Amniotic stem cell (primary cell): ENCODE results near the gene EDDM13.
"Not testable (repeated sequence)": the region's sequence is repeated elsewhere in the genome, so short reads cannot be mapped to it uniquely, and the experiment has no call there.

Experiments used
- DNase-seq: peaks from one replicate; lab custom pipeline; 2025; lab: John Stamatoyannopoulos, UW

Gene EDDM13

DNA sequence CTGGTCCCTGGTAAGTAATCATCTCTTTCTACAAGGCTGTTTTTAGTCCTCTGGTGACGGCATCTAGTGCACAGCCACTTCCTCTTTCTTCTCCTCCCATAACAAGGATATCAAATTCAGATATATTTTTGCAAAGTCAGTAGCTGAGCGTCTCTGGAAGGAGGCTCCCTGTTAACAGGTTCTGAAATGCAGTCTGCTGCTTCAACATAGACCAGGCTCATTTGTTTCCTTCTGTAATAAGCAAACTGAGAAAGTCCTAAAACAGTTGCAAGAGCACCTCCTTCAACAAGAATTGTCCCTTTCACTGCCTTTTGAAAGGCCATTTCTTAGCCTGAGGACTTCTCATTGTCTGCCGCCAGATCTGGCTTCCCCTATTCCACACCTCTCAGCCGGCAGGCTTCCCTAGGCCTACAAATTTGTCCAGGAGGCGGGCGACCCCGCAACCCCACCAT lies 49.5 kb downstream of the EDDM13 start:
- no peak for DNase-seq

DNA sequence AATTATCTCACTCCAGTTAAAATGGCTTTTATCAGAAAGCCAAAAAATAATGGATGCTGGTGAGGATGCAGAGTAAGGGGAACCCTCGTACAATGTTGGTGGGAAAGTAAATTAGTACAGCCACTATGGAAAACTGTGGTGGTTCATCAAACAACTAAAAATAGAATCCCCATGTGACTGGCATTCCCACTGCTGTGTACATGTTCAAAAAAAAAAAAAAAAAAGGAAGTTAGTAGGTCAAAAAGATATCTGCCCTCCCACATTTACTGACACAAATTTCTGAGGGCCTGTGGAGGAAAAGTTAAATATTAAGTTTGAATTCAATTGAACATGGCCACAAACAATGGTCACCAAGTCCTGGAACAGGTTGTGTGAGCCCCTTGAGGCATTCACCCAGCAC lies 51.9 kb downstream of the EDDM13 start:
- DNase-seq = no peak

DNA sequence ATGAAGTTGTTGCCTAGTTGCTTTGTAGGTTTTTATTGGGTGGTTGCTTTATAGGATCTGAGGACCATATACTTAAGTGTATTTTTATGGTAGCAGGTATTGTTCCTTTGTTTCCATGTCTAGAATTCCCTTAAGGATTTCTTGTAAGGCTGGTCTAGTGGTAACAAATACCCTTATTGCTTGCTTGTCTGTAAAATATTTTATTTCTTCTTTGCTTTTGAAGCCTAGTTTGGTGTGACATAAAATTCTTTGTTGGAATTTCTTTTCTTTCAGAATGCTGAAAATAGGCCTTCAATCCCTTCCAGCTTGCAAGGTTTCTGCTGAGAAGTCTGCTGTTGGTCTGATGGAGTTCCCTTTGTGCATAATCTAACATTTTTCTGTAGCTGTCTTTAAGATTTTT lies 60.1 kb downstream of the EDDM13 start:
- DNase-seq = no peak

DNA sequence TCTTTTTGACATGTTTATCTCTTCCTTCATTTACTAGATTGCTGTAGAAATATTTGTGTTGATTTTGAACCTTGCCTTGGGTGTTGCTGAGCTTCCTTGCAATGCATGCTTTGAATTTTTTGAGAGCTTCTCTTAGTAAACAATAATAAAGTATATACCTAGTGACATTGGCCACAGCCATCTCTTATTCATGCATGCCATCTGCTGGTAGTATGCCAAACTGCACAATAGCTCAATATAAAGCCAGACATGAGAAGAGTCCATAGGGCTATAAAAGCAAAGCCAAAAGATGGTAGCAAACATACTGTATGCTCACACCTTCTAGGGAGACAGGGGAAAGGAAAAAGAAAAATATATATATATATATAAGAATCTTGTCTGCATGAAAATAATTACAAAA lies 61.0 kb downstream of the EDDM13 start:
- no peak for DNase-seq

DNA sequence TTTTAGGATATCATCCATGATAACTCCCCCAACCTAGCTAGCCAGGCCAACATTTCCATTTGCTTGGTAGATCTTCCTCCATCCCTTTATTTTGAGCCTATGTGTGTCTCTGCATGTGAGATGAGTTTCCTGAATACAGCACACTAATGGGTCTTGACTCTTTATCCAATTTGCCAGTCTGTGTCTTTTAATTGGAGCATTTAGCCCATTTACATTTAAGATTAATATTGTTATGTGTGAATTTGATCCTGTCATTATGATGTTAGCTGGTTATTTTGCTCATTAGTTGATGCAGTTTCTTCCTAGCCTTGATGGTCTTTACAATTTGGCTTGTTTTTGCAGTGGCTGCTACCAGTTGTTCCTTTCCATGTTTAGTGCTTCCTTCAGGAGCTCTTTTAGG lies 62.8 kb downstream of the EDDM13 start:
- not testable (repeated sequence) for DNase-seq

DNA sequence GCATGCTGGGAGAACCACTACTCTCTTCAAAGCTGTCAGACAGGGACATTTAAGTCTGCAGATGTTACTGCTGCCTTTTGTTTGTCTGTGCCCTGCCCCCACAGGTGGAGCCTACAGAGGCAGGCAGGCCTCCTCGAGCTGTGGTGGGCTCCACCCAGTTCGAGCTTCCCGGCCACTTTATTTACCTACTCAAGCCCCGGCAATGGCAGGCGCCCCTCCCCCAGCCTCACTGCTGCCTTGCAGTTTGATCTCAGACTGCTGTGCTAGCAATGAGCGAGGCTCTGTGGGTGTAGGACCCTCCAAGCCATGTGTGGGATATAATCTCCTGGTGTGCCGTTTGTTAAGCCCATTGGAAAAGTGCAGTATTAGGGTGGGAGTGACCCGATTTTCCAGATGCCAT lies 64.5 kb downstream of the EDDM13 start:
- not testable (repeated sequence) for DNase-seq

DNA sequence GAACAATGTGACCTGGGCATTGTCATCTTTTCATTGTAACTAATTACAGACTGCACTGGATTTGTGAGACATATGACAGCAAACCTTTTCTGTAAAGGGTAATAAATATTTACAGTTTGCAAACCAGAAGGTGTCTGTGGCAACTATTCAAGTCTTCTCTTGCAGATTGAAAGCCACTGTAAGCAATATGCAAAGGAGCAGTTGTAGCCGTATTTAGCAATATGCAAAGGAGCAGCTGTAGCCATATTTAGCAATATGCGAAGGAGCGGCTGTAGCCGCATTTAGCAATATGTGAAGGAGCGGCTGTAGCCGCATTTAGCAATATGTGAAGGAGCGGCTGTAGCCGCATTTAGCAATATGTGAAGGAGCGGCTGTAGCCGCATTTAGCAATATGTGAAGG lies 66.5 kb downstream of the EDDM13 start:
- not testable (repeated sequence) for DNase-seq

DNA sequence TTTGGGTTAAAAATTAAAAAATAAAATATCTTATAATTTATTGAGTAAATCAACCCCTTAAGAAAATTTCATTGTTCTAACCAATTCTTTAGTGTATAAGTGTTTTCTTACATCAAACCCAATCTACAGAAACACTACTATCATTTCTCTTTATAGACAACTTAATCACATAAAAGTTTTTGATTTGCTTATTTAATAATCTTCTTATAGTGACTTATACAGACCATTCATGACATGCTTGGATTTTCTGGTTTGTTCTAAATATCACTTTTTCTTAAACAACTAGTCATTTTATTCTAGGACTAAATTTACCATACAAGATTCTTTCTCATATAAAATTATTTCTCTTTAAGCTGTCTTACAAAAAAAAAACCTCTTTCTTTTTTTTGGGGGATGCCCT lies 69.4 kb downstream of the EDDM13 start:
- no peak for DNase-seq

DNA sequence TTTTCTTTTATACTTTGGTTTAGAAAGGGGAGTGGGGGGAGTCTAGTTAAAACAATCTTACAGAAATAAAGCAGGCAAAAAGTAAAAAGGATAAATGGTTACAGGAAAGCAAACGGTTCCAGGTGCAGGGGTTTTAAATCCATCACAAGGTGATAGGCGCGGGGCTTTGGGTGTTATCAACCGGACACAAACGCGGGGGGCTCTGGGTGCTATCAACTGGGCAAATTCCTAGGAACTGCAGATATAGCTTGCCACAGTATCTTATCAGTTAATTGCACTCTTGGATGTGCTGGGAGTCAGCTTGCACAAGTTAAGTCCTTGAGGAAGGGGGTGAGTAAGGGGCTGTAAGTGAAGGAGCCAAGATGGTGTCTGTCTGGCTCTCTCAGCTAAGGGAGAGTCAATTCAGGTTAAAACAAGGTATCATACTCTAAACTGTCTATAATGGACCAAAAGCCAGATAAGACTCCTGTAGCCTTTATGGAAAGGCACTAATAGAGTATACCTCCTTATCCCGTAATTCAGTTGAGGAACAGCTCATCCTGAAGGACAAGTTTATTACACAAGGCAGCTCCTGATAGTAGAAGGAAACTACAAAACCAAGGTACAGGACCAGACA lies 74.7 kb downstream of the EDDM13 start:
- no peak for DNase-seq

DNA sequence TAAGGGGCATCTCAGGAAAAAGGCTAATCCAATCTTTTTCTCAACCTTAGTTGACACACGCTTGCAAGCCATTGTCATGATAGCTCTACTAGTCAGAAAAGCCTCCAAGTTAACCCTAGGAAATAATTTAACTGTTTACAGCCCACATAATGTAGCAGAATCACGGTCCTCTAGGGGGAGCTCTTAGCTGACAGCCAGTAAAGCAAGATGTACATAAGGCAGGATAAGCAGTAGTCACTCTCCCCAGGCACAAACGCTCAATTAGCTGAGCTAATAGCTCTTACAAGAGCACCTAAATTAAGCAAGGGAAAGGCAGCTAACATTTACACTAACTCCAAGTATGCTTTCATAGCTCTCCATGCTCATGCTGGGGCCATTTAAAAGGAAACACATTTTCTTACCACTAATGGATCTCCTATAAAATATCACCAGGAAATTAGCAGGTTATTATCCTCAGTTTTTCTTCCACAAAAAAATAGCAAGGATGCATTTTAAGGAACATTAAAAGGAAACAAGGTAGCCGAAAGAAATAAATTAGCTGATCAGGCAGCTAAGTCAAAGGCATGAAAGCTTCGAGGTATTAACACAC lies 75.8 kb downstream of the EDDM13 start:
- no peak for DNase-seq

DNA sequence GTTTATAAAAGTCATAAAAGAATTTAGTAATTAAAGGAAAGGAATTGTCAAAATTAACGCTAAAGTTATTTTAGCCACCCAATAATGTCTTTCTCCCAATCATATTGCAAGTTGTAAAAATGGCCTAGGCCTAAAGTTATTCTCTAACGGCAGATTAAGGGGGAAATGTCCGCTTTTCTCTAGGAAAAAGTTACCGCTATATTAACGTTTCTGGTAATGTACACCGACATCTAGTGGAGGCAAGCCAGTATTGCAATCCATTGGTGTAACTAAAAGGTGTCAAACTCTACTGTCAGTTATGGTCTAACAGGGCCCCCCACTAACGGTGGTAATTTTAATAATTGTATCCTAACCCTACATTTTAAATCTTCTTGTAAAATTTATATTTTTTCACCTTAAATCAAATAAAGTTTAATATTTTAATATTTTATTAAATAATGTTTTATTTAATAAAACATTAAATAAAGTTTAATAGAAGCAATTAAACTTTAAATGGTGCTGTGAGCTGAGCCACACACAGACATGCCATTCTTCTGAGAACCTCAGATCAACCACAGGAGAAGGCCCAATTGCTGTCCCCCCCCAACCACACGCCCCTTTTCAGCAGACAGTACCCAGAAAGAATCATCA lies 78.0 kb downstream of the EDDM13 start:
- DNase-seq = peak; percentile 10

DNA sequence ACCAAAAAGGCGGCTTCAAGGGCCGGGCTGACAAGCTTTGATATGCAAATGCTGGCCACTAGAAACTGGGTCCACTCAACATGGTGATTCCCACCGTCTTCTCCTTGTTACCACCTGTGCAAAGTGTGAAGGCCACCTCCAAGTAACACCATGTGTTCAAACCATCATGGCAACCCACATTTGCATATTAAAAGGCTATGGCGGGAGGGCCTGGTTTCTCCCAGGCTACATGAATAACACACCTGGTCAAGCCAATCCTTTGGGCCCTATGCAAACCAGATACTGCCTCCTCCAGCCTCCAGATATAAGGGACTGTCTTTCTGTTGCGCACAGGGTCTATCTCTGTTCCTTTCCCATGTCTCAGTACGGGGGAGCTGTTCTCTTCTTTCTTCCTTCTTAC lies 78.7 kb downstream of the EDDM13 start:
- no peak for DNase-seq

DNA sequence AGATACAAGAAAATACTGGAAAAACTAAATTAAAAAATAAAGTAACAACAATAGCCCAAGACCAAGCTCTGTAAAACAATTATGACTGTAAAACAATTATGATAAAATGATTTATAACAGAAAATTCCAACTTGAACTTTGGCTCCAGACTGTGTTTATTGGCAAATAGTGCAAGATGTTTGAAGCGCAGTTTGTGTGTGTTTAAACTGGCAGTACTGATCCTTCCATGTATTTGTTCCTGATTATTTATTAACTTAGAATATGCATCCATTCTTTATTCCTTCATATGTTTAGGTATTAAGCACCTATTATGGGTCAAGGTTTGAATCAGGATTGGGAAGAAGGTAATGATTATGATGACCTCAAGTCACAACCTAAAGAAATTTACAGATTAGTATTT lies 83.0 kb downstream of the EDDM13 start:
- no peak for DNase-seq

DNA sequence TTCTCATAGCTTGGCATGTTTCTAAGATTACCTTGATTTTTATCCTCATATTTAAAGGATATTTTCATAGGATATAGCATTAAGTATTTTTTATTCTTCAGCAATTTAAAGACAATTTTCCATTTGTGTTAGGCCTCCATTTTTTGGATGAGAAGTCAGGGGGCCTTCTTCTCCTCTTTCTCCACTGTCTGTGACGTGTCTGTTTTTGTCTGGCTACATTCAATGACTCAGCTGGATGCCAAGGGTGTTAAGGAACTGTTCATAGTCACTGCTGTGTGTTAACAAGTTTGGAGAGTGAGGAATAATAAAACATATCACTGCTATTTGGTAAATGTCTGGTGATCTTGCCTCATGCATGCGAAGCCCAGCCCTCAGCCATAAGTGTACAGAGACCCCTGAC lies 84.4 kb downstream of the EDDM13 start:
- DNase-seq = no peak
